Common myeloid progenitor, CD34-positive (primary cell): ENCODE results near the gene MAGEB1. TPM values are rescaled to one million over a fixed set of nuclear protein-coding genes. Genes with fewer than 3 reads are reported as not detected.

ENCODE experiments used
- CTCF ChIA-PET: fragments of 350-600 bp; sonication (Branson Sonifier 250); formaldehyde crosslinking; loops from one replicate; lab custom pipeline; 2021; ENCODE audit warnings: antibody characterized with exemption; lab: Charles Lee
- POLR2A ChIA-PET: fragments of 350-600 bp; sonication (Branson Sonifier 250); formaldehyde crosslinking; loops from one replicate; lab custom pipeline; 2021; ENCODE audit warnings: antibody characterized with exemption; lab: Charles Lee
- DNase-seq, 3 donors: peaks; one replicate each; pipeline versions ENCODE4 v3.0.0 to v3.0.0-alpha.2; 2013
- H3K27ac ChIP-seq, 2 experiments: 1 replicate in 1 of 2; 2 replicates in 1 of 2; pipeline ENCODE4 v1.7.0; 2013; ENCODE audit warnings: inconsistent platforms in 2 of 2, low read length in 2 of 2, mild to moderate bottlenecking in 2 of 2, low read depth in 1 of 2, moderate library complexity in 1 of 2; ENCODE audit not compliant: severe bottlenecking in 2 of 2, insufficient read depth in 1 of 2, poor library complexity in 1 of 2
- H3K27me3 ChIP-seq, 5 experiments: replicated peaks in 2 of 5; 1 replicate in 3 of 5; 2 replicates in 2 of 5; pipeline versions ENCODE4 v1.6.1 to v1.7.0; 2013; ENCODE audit warnings: low read length in 4 of 5, mild to moderate bottlenecking in 2 of 5, moderate library complexity in 2 of 5, inconsistent platforms in 1 of 5; ENCODE audit not compliant: insufficient read depth in 5 of 5, control insufficient read depth in 4 of 5
- H3K36me3 ChIP-seq, 4 experiments: 1 replicate in 2 of 4; 2 replicates in 2 of 4; pipeline versions ENCODE4 v1.6.1 to v1.7.0; 2013; ENCODE audit warnings: low read length in 3 of 4, control low read depth in 1 of 4, mild to moderate bottlenecking in 1 of 4; ENCODE audit not compliant: control insufficient read depth in 4 of 4, insufficient read depth in 4 of 4
- H3K4me1 ChIP-seq, 4 experiments: 1 replicate in 3 of 4; 2 replicates in 1 of 4; pipeline versions ENCODE4 v1.6.1 to v1.7.1; 2013; ENCODE audit warnings: low read length in 3 of 4, mild to moderate bottlenecking in 3 of 4, control low read depth in 1 of 4, inconsistent platforms in 1 of 4, moderate library complexity in 1 of 4; ENCODE audit not compliant: control insufficient read depth in 4 of 4, insufficient read depth in 4 of 4; ENCODE audit errors: control extremely low read depth in 1 of 4
- H3K4me3 ChIP-seq, 7 experiments: 1 replicate in 4 of 7; 2 replicates in 3 of 7; pipeline versions ENCODE4 v1.5.1 to v1.7.0; 2013; ENCODE audit warnings: mild to moderate bottlenecking in 7 of 7, low read length in 6 of 7, moderate library complexity in 6 of 7, inconsistent platforms in 2 of 7, low read depth in 2 of 7, control low read depth in 1 of 7; ENCODE audit not compliant: insufficient read depth in 4 of 7, control insufficient read depth in 1 of 7; ENCODE audit errors: extremely low read depth in 1 of 7
- H3K9me3 ChIP-seq, 5 experiments: 1 replicate in 4 of 5; 2 replicates in 1 of 5; pipeline versions ENCODE4 v1.6.1 to v1.7.1; 2013; ENCODE audit warnings: low read length in 4 of 5, mild to moderate bottlenecking in 2 of 5, inconsistent platforms in 1 of 5, low read depth in 1 of 5, moderate library complexity in 1 of 5; ENCODE audit not compliant: control insufficient read depth in 4 of 5, insufficient read depth in 2 of 5; ENCODE audit errors: control extremely low read depth in 1 of 5
- WGBS: methylation state at CpG from one replicate; pipeline ENCODE4 v1.1.5; 2013; ENCODE audit not compliant: insufficient coverage; 5-methylcytosine and 5-hydroxymethylcytosine counted together
- polyA plus RNA-seq: library from polyadenylated mRNA; unstranded; fragments of 120-200 nt; gene quantifications from one replicate; pipeline ENCODE4 v1.2.1, GENCODE V29; 2013

The MAGEB1 gene, protein sequence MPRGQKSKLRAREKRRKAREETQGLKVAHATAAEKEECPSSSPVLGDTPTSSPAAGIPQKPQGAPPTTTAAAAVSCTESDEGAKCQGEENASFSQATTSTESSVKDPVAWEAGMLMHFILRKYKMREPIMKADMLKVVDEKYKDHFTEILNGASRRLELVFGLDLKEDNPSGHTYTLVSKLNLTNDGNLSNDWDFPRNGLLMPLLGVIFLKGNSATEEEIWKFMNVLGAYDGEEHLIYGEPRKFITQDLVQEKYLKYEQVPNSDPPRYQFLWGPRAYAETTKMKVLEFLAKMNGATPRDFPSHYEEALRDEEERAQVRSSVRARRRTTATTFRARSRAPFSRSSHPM
- polyA plus RNA-seq: not detected

DNA sequence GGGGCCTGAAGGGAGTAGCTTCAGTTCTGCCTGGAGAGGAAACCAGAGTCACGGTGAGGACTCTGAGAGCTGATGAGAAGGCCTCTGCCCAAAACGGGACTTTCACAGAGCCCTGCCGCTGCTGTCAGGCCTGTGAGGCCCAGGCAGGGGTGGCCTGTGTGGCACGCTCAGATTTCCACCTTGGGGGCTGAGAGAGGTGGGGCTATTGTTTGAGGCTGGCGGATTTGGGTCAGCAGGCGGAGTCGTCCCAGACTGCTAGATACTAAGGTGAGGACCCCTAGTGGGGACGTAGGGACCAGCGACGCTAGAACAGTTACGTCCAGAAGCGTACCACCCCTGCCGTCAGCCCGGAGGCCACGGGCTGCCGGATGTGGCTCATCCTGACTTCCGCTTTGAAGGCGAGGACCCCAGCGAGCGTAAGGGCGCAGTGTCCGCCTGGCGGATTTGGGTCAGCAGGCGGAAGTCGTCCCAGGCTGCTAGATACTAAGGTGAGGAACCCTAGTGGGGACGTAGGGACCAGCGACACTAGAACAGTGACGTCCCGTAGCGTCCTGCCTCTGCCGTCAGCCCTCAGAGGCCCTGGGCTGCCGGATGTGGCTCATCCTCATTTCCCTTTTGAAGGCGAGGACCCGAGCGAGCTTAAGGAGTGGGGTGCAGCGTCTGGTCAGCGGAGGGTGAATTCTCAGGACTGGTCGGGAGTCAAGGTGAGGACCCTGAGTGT, at the start of gene MAGEB1:
MAGEB1 (plus strand) TSS at position 378 of the 721 bp plus-strand sequence. CDS start 3,348 bp downstream, outside the sequence.
- POLR2A ChIA-PET: no interaction called here
- peaks cover 0 to 3% (median 0%) of the 10 kb centered on the region in 5 experiments for H3K9me3 ChIP-seq
- H3K4me3 ChIP-seq: no peak within 1 kb of the TSS
- no peaks in the 10 kb centered on the region for H3K36me3 ChIP-seq
- H3K27ac ChIP-seq: no peak within 1 kb of the TSS
- H3K4me1 ChIP-seq: no peaks in the 10 kb centered on the region
- CTCF ChIA-PET: no interaction called here
- 81% methylated on average over 37 of the region's 38 CpGs for WGBS
- H3K27me3 ChIP-seq: no peaks in the 10 kb centered on the region
- peak in 1 of 3 donors; percentile 0 for DNase-seq

DNA sequence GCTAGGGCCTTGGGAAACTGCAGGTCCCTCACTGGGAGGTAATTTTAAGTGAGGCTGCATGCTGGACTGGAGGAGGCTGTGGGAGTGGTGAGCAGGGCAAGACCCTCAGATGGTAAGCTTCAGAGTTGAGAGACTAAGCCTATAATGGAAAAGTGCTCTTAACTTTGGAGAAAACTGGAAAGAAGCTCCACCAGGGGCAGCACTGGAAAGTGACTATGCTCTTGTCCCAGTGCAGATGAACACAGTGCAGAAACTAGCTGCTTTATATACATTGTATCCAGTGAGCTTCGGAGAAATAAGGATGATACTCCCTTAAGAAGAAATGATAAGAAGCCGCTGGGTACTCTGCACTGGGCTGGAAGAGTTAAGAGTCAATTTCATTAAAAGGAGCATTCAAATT, 34.8 kb upstream of the MAGEB1 start:
- POLR2A ChIA-PET: no interaction called here
- Histone ChIP-seq H3K27ac (no peak overlapping the region), H3K4me3 (no peak overlapping the region), H3K9me3 (no peaks in the 10 kb centered on the region), H3K36me3 (no peaks in the 10 kb centered on the region), H3K4me1 (no peaks in the 10 kb centered on the region), H3K27me3 (no peaks in the 10 kb centered on the region)
- 100% methylated on average over 2 of the region's 2 CpGs for WGBS
- DNase-seq: no peak
- CTCF ChIA-PET: no interaction called here

DNA sequence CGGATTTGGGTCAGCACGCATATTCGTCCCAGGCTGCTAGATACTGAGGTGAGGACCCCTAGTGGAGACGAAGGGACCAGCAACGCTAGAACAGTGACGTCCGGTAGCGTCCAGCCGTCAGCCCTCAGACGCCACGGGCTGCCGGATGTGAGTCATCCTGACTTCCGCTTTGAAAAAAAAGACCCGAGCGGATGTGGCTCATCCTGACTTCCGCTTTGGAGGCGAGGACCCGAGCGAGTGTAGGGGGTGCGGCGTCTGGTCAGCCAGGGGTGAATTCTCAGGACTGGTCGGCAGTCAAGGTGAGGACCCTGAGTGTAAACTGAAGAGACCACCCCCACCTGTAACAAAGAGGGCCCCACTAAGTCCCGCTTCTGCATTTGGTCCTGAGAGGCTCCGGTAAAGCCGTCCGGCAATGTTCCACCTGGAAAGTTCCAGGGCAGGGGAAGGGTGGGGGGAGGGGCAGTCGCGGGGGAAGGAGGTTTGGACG, 31.5 kb upstream of the MAGEB1 start, which contains the start of gene MAGEB2:
MAGEB2 (plus strand) TSS at position 207 of the 487 bp plus-strand sequence. CDS start 3,018 bp downstream, outside the sequence.
- H3K4me1 ChIP-seq: no peaks in the 10 kb centered on the region
- no peak within 1 kb of the TSS for H3K4me3 ChIP-seq
- H3K36me3 ChIP-seq: no peaks in the 10 kb centered on the region
- no peak within 1 kb of the TSS for H3K27ac ChIP-seq
- no peak for DNase-seq
- H3K27me3 ChIP-seq: peaks cover 0 to 4% (median 0%) of the 10 kb centered on the region in 5 experiments
- POLR2A ChIA-PET: no interaction called here
- no peaks in the 10 kb centered on the region for H3K9me3 ChIP-seq
- 87% methylated on average over 27 of the region's 29 CpGs for WGBS
- CTCF ChIA-PET: no interaction called here

DNA sequence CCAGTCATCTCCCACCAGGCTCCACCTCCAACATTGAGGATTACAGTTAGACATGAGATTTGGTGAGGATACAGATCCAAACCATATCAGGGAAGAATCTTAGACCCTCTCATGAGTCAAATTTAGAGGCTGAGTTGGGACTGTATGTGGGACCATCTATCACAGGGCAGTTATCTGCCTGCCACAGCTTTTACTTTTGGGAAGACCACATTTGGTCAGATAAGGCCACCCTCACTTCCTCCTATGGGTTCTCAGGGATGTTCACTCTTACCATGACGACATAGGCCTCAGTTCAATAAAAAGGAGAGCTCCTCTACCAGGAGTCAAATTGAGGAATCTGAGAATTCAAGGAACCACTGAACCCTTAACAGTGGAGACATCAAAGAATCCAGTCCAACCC, 29.5 kb upstream of the MAGEB1 start:
- H3K27ac ChIP-seq: no peak overlapping the region
- H3K4me3 ChIP-seq: no peak overlapping the region
- H3K27me3 ChIP-seq: peaks cover 0 to 4% (median 0%) of the 10 kb centered on the region in 5 experiments
- no peaks in the 10 kb centered on the region for H3K9me3 ChIP-seq
- DNase-seq: peak; percentile 11 to 27 (median 22)
- WGBS: 0% methylated on average over 1 of the region's 1 CpG
- CTCF ChIA-PET: no interaction called here
- H3K36me3 ChIP-seq: no peaks in the 10 kb centered on the region
- POLR2A ChIA-PET: no interaction called here
- H3K4me1 ChIP-seq: no peaks in the 10 kb centered on the region

DNA sequence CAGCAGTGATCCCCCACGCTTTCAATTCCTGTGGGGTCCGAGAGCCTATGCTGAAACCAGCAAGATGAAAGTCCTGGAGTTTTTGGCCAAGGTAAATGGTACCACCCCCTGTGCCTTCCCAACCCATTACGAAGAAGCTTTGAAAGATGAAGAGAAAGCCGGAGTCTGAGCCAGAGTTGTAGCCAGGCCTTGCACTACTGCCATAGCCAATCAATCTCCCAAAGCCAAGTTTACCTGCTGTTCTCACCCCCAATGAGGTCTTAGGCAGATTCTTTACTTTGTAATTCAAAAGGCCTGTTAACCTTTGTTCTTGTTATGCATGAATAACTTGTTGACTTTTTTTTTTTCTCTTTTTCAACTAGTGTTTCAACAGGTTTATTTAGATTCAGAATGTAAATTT, 27.6 kb upstream of the MAGEB1 start:
- Histone ChIP-seq H3K4me1 (no peaks in the 10 kb centered on the region), H3K27ac (no peak overlapping the region), H3K27me3 (peaks cover 0 to 4% (median 0%) of the 10 kb centered on the region in 5 experiments), H3K36me3 (no peaks in the 10 kb centered on the region), H3K9me3 (no peaks in the 10 kb centered on the region), H3K4me3 (no peak overlapping the region)
- 92% methylated on average over 3 of the region's 4 CpGs for WGBS
- CTCF ChIA-PET: no interaction called here
- DNase-seq: no peak
- POLR2A ChIA-PET: no interaction called here

DNA sequence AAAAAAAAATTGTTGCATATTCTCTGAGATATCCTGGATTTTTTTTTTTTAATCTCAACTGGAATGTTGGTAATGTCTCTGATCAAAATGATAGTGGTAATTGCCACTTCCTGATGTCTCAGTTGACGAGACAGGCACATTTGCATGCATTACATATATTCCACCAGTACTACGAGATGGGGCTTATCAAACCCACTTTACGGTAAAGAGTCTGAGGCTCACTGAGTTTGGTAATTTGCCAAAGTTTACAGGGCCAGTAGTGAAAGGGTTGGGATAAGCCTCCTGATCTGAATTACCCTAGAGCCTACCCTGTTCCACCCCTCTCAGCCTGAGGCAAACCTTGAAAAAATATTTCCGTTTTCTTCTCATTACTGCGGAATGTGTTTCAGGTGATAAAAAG, 26.3 kb upstream of the MAGEB1 start:
- Histone ChIP-seq H3K9me3 (no peaks in the 10 kb centered on the region), H3K4me3 (no peak overlapping the region), H3K27me3 (peaks cover 0 to 4% (median 0%) of the 10 kb centered on the region in 5 experiments), H3K36me3 (no peaks in the 10 kb centered on the region), H3K4me1 (no peaks in the 10 kb centered on the region), H3K27ac (no peak overlapping the region)
- no peak for DNase-seq
- ChIA-PET CTCF (no interaction called here), POLR2A (no interaction called here)
- WGBS: 79% methylated on average over 3 of the region's 5 CpGs

DNA sequence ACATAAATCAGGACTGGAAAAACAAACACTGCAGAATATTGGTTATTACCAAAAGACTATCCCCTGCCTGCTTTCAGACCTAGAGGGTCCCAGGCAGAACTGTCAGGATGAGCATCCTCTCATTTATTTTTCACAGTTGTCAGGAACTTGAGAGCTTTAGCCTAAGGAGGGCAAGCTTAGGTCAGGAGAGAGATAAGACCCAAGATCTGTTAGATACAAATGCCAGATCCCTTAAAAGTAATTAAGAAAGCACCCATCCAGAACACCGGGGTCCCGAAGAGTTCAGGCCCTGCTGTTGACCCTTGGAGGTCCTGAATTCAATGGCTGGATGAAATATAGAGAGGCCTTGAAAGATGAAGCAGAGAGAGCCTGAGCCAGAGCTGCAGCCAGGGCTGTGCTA, 22.4 kb upstream of the MAGEB1 start:
- ChIA-PET CTCF (no interaction called here), POLR2A (no interaction called here)

More for the DNA sequence above, 22.4 kb upstream of the MAGEB1 start:
- no peaks in the 10 kb centered on the region for H3K27me3 ChIP-seq
- H3K4me1 ChIP-seq: no peaks in the 10 kb centered on the region
- no peak overlapping the region for H3K27ac ChIP-seq
- no peak overlapping the region for H3K4me3 ChIP-seq
- no peaks in the 10 kb centered on the region for H3K36me3 ChIP-seq
- DNase-seq: no peak
- H3K9me3 ChIP-seq: no peaks in the 10 kb centered on the region
- 83% methylated on average over 2 of the region's 2 CpGs for WGBS
